Natural killer cell treated with Interleukin-12 subunit alpha and Interleukin-12 subunit beta and Interleukin-15 and Interleukin-18, amount 100 ng/mL, for 72 hours (primary cell): Measurements from ENCODE around the gene LRRC4B. TPM values are rescaled to one million over a fixed set of nuclear protein-coding genes. Genes with fewer than 3 reads are reported as not detected.

ENCODE experiments used
- ATAC-seq, 2 donors: fragments of 150-1000 bp; cut with Tn5 transposase in 1 of 2; sonication (Bioruptor Pico), chemical (Tn5 transposase) in 1 of 2; 2 replicates each; pipeline ENCODE4 v1.10.0; 2021
- DNase-seq: peaks from one replicate; pipeline ENCODE4 v3.0.0; 2022; ENCODE audit warnings: low spot score
- H3K27ac Mint-ChIP-seq, 2 donors: 1 replicate in 1 of 2; 2 replicates in 1 of 2; pipeline ENCODE4 v1.8.0; 2022; ENCODE audit warnings: mixed read lengths in 2 of 2, mild to moderate bottlenecking in 1 of 2, moderate library complexity in 1 of 2
- H3K27me3 Mint-ChIP-seq, 2 donors: 1 replicate in 1 of 2; 2 replicates in 1 of 2; pipeline ENCODE4 v1.8.0; 2022; ENCODE audit warnings: mixed read lengths in 2 of 2
- H3K36me3 Mint-ChIP-seq: one replicate; pipeline ENCODE4 v1.8.0; 2022; ENCODE audit warnings: mixed read lengths
- H3K4me1 Mint-ChIP-seq, 2 donors: 1 replicate in 1 of 2; 2 replicates in 1 of 2; pipeline ENCODE4 v1.8.0; 2022; ENCODE audit warnings: low read depth in 2 of 2, mixed read lengths in 2 of 2, mild to moderate bottlenecking in 1 of 2
- H3K4me3 Mint-ChIP-seq: one replicate; pipeline ENCODE4 v1.8.0; 2022; ENCODE audit warnings: mixed read lengths
- H3K9me3 Mint-ChIP-seq: 2 replicates; pipeline ENCODE4 v1.8.0; 2022; ENCODE audit warnings: mixed read lengths
- total RNA-seq, 2 donors: library from RNA; stranded (reverse); gene quantifications; one replicate each; pipeline ENCODE4 v1.2.3, GENCODE V29; 2022

Gene LRRC4B
- total RNA-seq, 2 donors from 2014 or later, result not detected

GRCh38 chr19:50516964-50517703 lies 51.1 kb downstream of the LRRC4B start:
- Mint-ChIP-seq H3K9me3 (no peaks in the 10 kb centered on the region), H3K27me3 (no peaks in the 10 kb centered on the region), H3K36me3 (no peaks in the 10 kb centered on the region), H3K27ac (no peak overlapping the region), H3K4me3 (no peak overlapping the region), H3K4me1 (no peaks in the 10 kb centered on the region)
- ATAC-seq (no peak), DNase-seq (no peak)

- no peaks in the 10 kb centered on the region for H3K9me3 Mint-ChIP-seq
- ATAC-seq, result no peak
- H3K27ac Mint-ChIP-seq, result no peak overlapping the region
Observed at GRCh38 chr19:50516456-50516855, 51.8 kb downstream of the LRRC4B start.

GRCh38 chr19:50515168-50515561 lies 53.1 kb downstream of the LRRC4B start:
- Mint-ChIP-seq H3K4me3 (no peak overlapping the region), H3K36me3 (no peaks in the 10 kb centered on the region), H3K4me1 (peaks cover 14 to 15% of the 10 kb centered on the region in 2 donors), H3K27ac (no peak overlapping the region), H3K27me3 (no peaks in the 10 kb centered on the region), H3K9me3 (no peaks in the 10 kb centered on the region)
- ATAC-seq (no peak), DNase-seq (no peak)

More at GRCh38 chr19:50516456-50516855, 51.8 kb downstream of the LRRC4B start:
- no peaks in the 10 kb centered on the region for H3K36me3 Mint-ChIP-seq
- no peaks in the 10 kb centered on the region for H3K27me3 Mint-ChIP-seq
- H3K4me1 Mint-ChIP-seq, result peaks cover 5% of the 10 kb centered on the region in 2 donors
- DNase-seq, result no peak
- H3K4me3 Mint-ChIP-seq, result no peak overlapping the region

GRCh38 chr19:50514346-50515167 lies 53.7 kb downstream of the LRRC4B start:
- DNase-seq (no peak), ATAC-seq (no peak)
- H3K4me3 Mint-ChIP-seq, result no peak overlapping the region
- no peak overlapping the region for H3K27ac Mint-ChIP-seq
- H3K27me3 Mint-ChIP-seq, result no peaks in the 10 kb centered on the region
- no peaks in the 10 kb centered on the region for H3K9me3 Mint-ChIP-seq
- H3K4me1 Mint-ChIP-seq, result peaks cover 14 to 15% of the 10 kb centered on the region in 2 donors
- H3K36me3 Mint-ChIP-seq, result no peaks in the 10 kb centered on the region

- Mint-ChIP-seq H3K27me3 (no peaks in the 10 kb centered on the region), H3K4me3 (no peak within 1 kb of the TSS), H3K4me1 (peaks cover 16 to 19% of the 10 kb centered on the region in 2 donors), H3K36me3 (no peaks in the 10 kb centered on the region), H3K27ac (peak within 1 kb of the TSS in 1 of 2 donors; percentile 31), H3K9me3 (no peaks in the 10 kb centered on the region)
- DNase-seq, result no peak
- ATAC-seq, result no peak
Observed at GRCh38 chr19:50513746-50514345, 54.4 kb downstream of the LRRC4B start, which contains the start of gene ASPDH. Gene ASPDH, minus strand, starts transcription at chr19:50513913. Its CDS starts 90 bp downstream, at chr19:50513823.

GRCh38 chr19:50512999-50513745 lies 55.1 kb downstream of the LRRC4B start:
- no peaks in the 10 kb centered on the region for H3K36me3 Mint-ChIP-seq
- H3K27me3 Mint-ChIP-seq, result no peaks in the 10 kb centered on the region
- peak overlapping the region in 1 of 2 donors; percentile 31 for H3K27ac Mint-ChIP-seq
- no peak overlapping the region for H3K4me3 Mint-ChIP-seq
- ATAC-seq, result no peak
- no peak for DNase-seq
- peaks cover 19 to 23% of the 10 kb centered on the region in 2 donors for H3K4me1 Mint-ChIP-seq
- no peaks in the 10 kb centered on the region for H3K9me3 Mint-ChIP-seq

GRCh38 chr19:50512112-50512998 lies 55.9 kb downstream of the LRRC4B start:
- Mint-ChIP-seq H3K9me3 (no peaks in the 10 kb centered on the region), H3K36me3 (no peaks in the 10 kb centered on the region), H3K27ac (peak overlapping the region; percentile 60 to 88), H3K4me1 (peaks cover 19 to 26% of the 10 kb centered on the region in 2 donors), H3K27me3 (no peaks in the 10 kb centered on the region), H3K4me3 (peak overlapping the region; percentile 94)
- DNase-seq, result no peak
- ATAC-seq, result no peak

GRCh38 chr19:50511069-50511822 lies 57.0 kb downstream of the LRRC4B start, which contains the start of gene JOSD2:
Gene JOSD2, minus strand, starts transcription at chr19:50511191. Its CDS starts 760 bp downstream, at chr19:50510431.
- ATAC-seq, result peak; percentile 97
- Mint-ChIP-seq H3K4me3 (peak within 1 kb of the TSS; percentile 94), H3K27ac (peak within 1 kb of the TSS; percentile 60 to 88), H3K36me3 (no peaks in the 10 kb centered on the region), H3K4me1 (peaks cover 22 to 26% of the 10 kb centered on the region in 2 donors), H3K27me3 (no peaks in the 10 kb centered on the region), H3K9me3 (no peaks in the 10 kb centered on the region)
- DNase-seq, result peak; percentile 99

GRCh38 chr19:50510700-50511068 lies 57.6 kb downstream of the LRRC4B start:
- Mint-ChIP-seq H3K27ac (peak overlapping the region; percentile 60 to 88), H3K4me3 (peak overlapping the region; percentile 94), H3K9me3 (no peaks in the 10 kb centered on the region), H3K4me1 (peaks cover 22 to 26% of the 10 kb centered on the region in 2 donors), H3K36me3 (no peaks in the 10 kb centered on the region), H3K27me3 (no peaks in the 10 kb centered on the region)
- ATAC-seq (no peak), DNase-seq (no peak)

GRCh38 chr19:50510121-50510670 lies 58.0 kb downstream of the LRRC4B start:
- no peak for ATAC-seq
- H3K4me1 Mint-ChIP-seq, result peaks cover 22 to 26% of the 10 kb centered on the region in 2 donors

GRCh38 chr19:50509366-50509765 lies 58.9 kb downstream of the LRRC4B start:
- Mint-ChIP-seq H3K36me3 (no peaks in the 10 kb centered on the region), H3K27ac (peak overlapping the region in 1 of 2 donors; percentile 37), H3K4me1 (peaks cover 22 to 26% of the 10 kb centered on the region in 2 donors), H3K27me3 (no peaks in the 10 kb centered on the region), H3K4me3 (peak overlapping the region; percentile 65), H3K9me3 (no peaks in the 10 kb centered on the region)
- DNase-seq (no peak), ATAC-seq (no peak)

More at GRCh38 chr19:50510121-50510670, 58.0 kb downstream of the LRRC4B start:
- H3K27me3 Mint-ChIP-seq, result no peaks in the 10 kb centered on the region
- no peak for DNase-seq
- no peaks in the 10 kb centered on the region for H3K9me3 Mint-ChIP-seq
- peak overlapping the region; percentile 94 for H3K4me3 Mint-ChIP-seq
- peak overlapping the region; percentile 60 to 88 for H3K27ac Mint-ChIP-seq
- H3K36me3 Mint-ChIP-seq, result no peaks in the 10 kb centered on the region

GRCh38 chr19:50508843-50509190 lies 59.4 kb downstream of the LRRC4B start:
- peak overlapping the region; percentile 25 to 37 for H3K27ac Mint-ChIP-seq

More at GRCh38 chr19:50508843-50509190, 59.4 kb downstream of the LRRC4B start:
- Mint-ChIP-seq H3K9me3 (no peaks in the 10 kb centered on the region), H3K27me3 (no peaks in the 10 kb centered on the region), H3K36me3 (no peaks in the 10 kb centered on the region), H3K4me3 (peak overlapping the region; percentile 65), H3K4me1 (peaks cover 22 to 26% of the 10 kb centered on the region in 2 donors)
- no peak for DNase-seq
- no peak for ATAC-seq
